Dedifferentiated amniotic fluid mesenchymal stem cell (primary cell): Measurements from ENCODE around the gene TOM1L2.
"Not testable (repeated sequence)": the region's sequence is repeated elsewhere in the genome, so short reads cannot be mapped to it uniquely, and the experiment has no call there.

Source experiments
- DNase-seq: peaks from one replicate; pipeline ENCODE4 v3.0.0-alpha.2; 2016; ENCODE audit errors: extremely low spot score

The TOM1L2 gene

GRCh38 chr17:17924131-17924856 is 47.9 kb downstream of the TOM1L2 start:
- no peak for DNase-seq

GRCh38 chr17:17922070-17922614 is 50.1 kb downstream of the TOM1L2 start:
- DNase-seq = no peak

GRCh38 chr17:17921192-17922069 is 50.8 kb downstream of the TOM1L2 start:
- DNase-seq = peak; percentile 88

- peak; percentile 76 for DNase-seq
Measured at GRCh38 chr17:17919169-17920107, 52.8 kb downstream of the TOM1L2 start.

GRCh38 chr17:17917394-17917793 is 54.8 kb downstream of the TOM1L2 start:
- no peak for DNase-seq

- no peak for DNase-seq
Measured at GRCh38 chr17:17915183-17915582, 57.0 kb downstream of the TOM1L2 start.

- peak; percentile 73 for DNase-seq
Measured at GRCh38 chr17:17913695-17914332, 58.4 kb downstream of the TOM1L2 start.

GRCh38 chr17:17912336-17912735 is 59.9 kb downstream of the TOM1L2 start:
- not testable (repeated sequence) for DNase-seq

GRCh38 chr17:17911001-17911613 is 61.1 kb downstream of the TOM1L2 start:
- DNase-seq = no peak

GRCh38 chr17:17910060-17910459 is 62.1 kb downstream of the TOM1L2 start:
- no peak for DNase-seq

- DNase-seq = no peak
Measured at GRCh38 chr17:17909078-17909477, 63.1 kb downstream of the TOM1L2 start.

GRCh38 chr17:17907469-17907868 is 64.7 kb downstream of the TOM1L2 start:
- DNase-seq = no peak

GRCh38 chr17:17906418-17907215 is 65.6 kb downstream of the TOM1L2 start:
- DNase-seq = no peak

GRCh38 chr17:17905036-17905320 is 67.2 kb downstream of the TOM1L2 start:
- DNase-seq = no peak

- peak; percentile 23 for DNase-seq
Measured at GRCh38 chr17:17904166-17905035, 67.8 kb downstream of the TOM1L2 start.

- no peak for DNase-seq
Measured at GRCh38 chr17:17902877-17903276, 69.3 kb downstream of the TOM1L2 start.

- DNase-seq = no peak
Measured at GRCh38 chr17:17902376-17902775, 69.8 kb downstream of the TOM1L2 start.

GRCh38 chr17:17900615-17901520 is 71.3 kb downstream of the TOM1L2 start:
- peak; percentile 94 for DNase-seq
